ENCODE results near the gene GPC3. TPM values are rescaled to one million over a fixed set of nuclear protein-coding genes. Genes with fewer than 3 reads are reported as not detected.
A peak's percentile ranks its signal among the peaks of the same experiment; 100 is the strongest.

Gene GPC3
- 1 to 10 TPM; 1.4 to 5.8 (median 2.7) TPM for total RNA-seq

- no peak within 1 kb of the TSS for H3K27ac ChIP-seq
- peaks cover 0 to 23% (median 11%) of the 10 kb centered on the region in 3 donors for H3K27me3 ChIP-seq
- peaks cover 0 to 9% of the 10 kb centered on the region in 2 donors for H3K4me1 ChIP-seq
- H3K4me3 ChIP-seq: peak within 1 kb of the TSS in 2 of 4 donors; percentile 31 to 42
- H3K36me3 ChIP-seq: no peaks in the 10 kb centered on the region
- TF ChIP-seq CTCF (IDR thresholded peaks at IDR 0.05 in 4 of 5, conservative IDR thresholded peaks at IDR 0.05 in 1 of 5) (no peak), POLR2A (IDR thresholded peaks at IDR 0.05) (no peak)
- intact Hi-C loops (cut with DNase I; ENCODE audit: low total_unique reads) (no loop called here), in situ Hi-C loops (cut with MboI; ENCODE audit: low sequenced_read_pairs in 4 of 4) (no loop called here)
- ATAC-seq (no peak), DNase-seq (no peak)
- no peaks in the 10 kb centered on the region for H3K9me3 ChIP-seq
Observed at GRCh38 chrX:133985164-133985966, at the start of gene GPC3. TSS of gene GPC3 (minus strand) at chrX:133985594.

- no peak for ATAC-seq
- no peak overlapping the region for H3K4me3 ChIP-seq
- no peaks in the 10 kb centered on the region for H3K4me1 ChIP-seq
- H3K27me3 ChIP-seq: no peaks in the 10 kb centered on the region
- in situ Hi-C loops (cut with MboI; ENCODE audit: low sequenced_read_pairs in 4 of 4) (no loop called here), intact Hi-C loops (cut with DNase I; ENCODE audit: low total_unique reads) (no loop called here)
- DNase-seq: no peak
- H3K9me3 ChIP-seq: no peaks in the 10 kb centered on the region
- H3K36me3 ChIP-seq: no peaks in the 10 kb centered on the region
- H3K27ac ChIP-seq: no peak overlapping the region
- TF ChIP-seq CTCF (IDR thresholded peaks at IDR 0.05 in 4 of 5, conservative IDR thresholded peaks at IDR 0.05 in 1 of 5): no peak
- TF ChIP-seq POLR2A (IDR thresholded peaks at IDR 0.05): no peak
Observed at GRCh38 chrX:134032441-134032840, 47.0 kb upstream of the GPC3 start.

- intact Hi-C loops (cut with DNase I; ENCODE audit: low total_unique reads): no loop called here
- Histone ChIP-seq H3K27me3 (no peaks in the 10 kb centered on the region), H3K36me3 (no peaks in the 10 kb centered on the region), H3K27ac (no peak overlapping the region), H3K4me1 (no peaks in the 10 kb centered on the region), H3K4me3 (no peak overlapping the region), H3K9me3 (no peaks in the 10 kb centered on the region)
- TF ChIP-seq POLR2A (IDR thresholded peaks at IDR 0.05): no peak
- peak in 1 of 5 experiments; percentile 13 for TF ChIP-seq CTCF (IDR thresholded peaks at IDR 0.05 in 4 of 5, conservative IDR thresholded peaks at IDR 0.05 in 1 of 5)
- in situ Hi-C loops (cut with MboI; ENCODE audit: low sequenced_read_pairs in 4 of 4): no loop called here
- no peak for ATAC-seq
- DNase-seq: no peak
Observed at GRCh38 chrX:134026565-134027311, 41.3 kb upstream of the GPC3 start.

GRCh38 chrX:134025986-134026545 lies 40.7 kb upstream of the GPC3 start:
- ATAC-seq (no peak), DNase-seq (no peak)
- TF ChIP-seq CTCF (IDR thresholded peaks at IDR 0.05 in 4 of 5, conservative IDR thresholded peaks at IDR 0.05 in 1 of 5) (no peak), POLR2A (IDR thresholded peaks at IDR 0.05) (no peak)
- intact Hi-C loops (cut with DNase I; ENCODE audit: low total_unique reads) (no loop called here), in situ Hi-C loops (cut with MboI; ENCODE audit: low sequenced_read_pairs in 4 of 4) (no loop called here)
- no peaks in the 10 kb centered on the region for H3K4me1 ChIP-seq
- H3K36me3 ChIP-seq: no peaks in the 10 kb centered on the region
- no peaks in the 10 kb centered on the region for H3K9me3 ChIP-seq
- H3K27ac ChIP-seq: no peak overlapping the region
- no peak overlapping the region for H3K4me3 ChIP-seq
- no peaks in the 10 kb centered on the region for H3K27me3 ChIP-seq
